GM12878 (cell line): ENCODE results near the gene C1QB.

ENCODE experiments used
- BHLHE40 ChIP-seq, 2 experiments: fragments of 450-650 bp in 1 of 2; IDR thresholded peaks; 2 replicates each; pipeline ENCODE4 v1.6.1; 2011 to 2017; ENCODE audit warnings: low read depth in 2 of 2, borderline replicate concordance in 1 of 2, improper control_type of control experiment in 1 of 2, low read length in 1 of 2, mild to moderate bottlenecking in 1 of 2
- CHD2 ChIP-seq: IDR thresholded peaks from 2 replicates; pipeline ENCODE4 v1.6.1; 2011; ENCODE audit warnings: low read depth, low read length, improper control_type of control experiment, borderline replicate concordance
- CTCF ChIP-seq, 3 experiments: IDR thresholded peaks in 2 of 3; conservative IDR thresholded peaks in 1 of 3; 2 replicates each; pipeline ENCODE4 v1.5.1; 2011; ENCODE audit warnings: low read depth in 3 of 3, low read length in 3 of 3, mild to moderate bottlenecking in 3 of 3, control low read depth in 2 of 3, moderate library complexity in 2 of 3, inconsistent platforms in 1 of 3, mixed read lengths in 1 of 3; ENCODE audit not compliant: control insufficient read depth in 2 of 3, insufficient read depth in 1 of 3; ENCODE audit errors: extremely low read depth in 1 of 3
- EGR1 ChIP-seq, 2 experiments: IDR thresholded peaks; 1 replicate in 1 of 2; 2 replicates in 1 of 2; pipeline ENCODE4 v1.6.1; 2011 to 2012; ENCODE audit warnings: low read depth in 2 of 2, low read length in 2 of 2, borderline replicate concordance in 1 of 2, mild to moderate bottlenecking in 1 of 2, moderate library complexity in 1 of 2
- IRF3 ChIP-seq: fragments of 450-650 bp; IDR thresholded peaks from 2 replicates; pipeline ENCODE4 v1.6.1; 2014; ENCODE audit warnings: mild to moderate bottlenecking
- IRF4 ChIP-seq: IDR thresholded peaks from 2 replicates; pipeline ENCODE4 v1.6.1; 2011; ENCODE audit warnings: low read depth, low read length
- MYC ChIP-seq: IDR thresholded peaks from 2 replicates; pipeline ENCODE4 v1.6.1; 2011; ENCODE audit warnings: mild to moderate bottlenecking, low read length, moderate library complexity, inconsistent platforms; ENCODE audit not compliant: insufficient read depth, insufficient replicate concordance, insufficient read length, severe bottlenecking
- NRF1 ChIP-seq: conservative IDR thresholded peaks from 2 replicates; pipeline ENCODE4 v1.6.1; 2011; ENCODE audit warnings: mild to moderate bottlenecking, low read depth, low read length, improper control_type of control experiment
- PAX5 ChIP-seq: IDR thresholded peaks from 2 replicates; pipeline ENCODE4 v1.6.1; 2011; ENCODE audit warnings: low read depth, low read length, borderline replicate concordance
- SMARCA5 ChIP-seq: fragments of 450-650 bp; IDR thresholded peaks from 2 replicates; pipeline ENCODE4 v1.6.1; 2017; ENCODE audit warnings: mild to moderate bottlenecking
- SREBF1 ChIP-seq: IDR thresholded peaks from 2 replicates; pipeline ENCODE4 v1.6.1; 2012; ENCODE audit warnings: mild to moderate bottlenecking, low read length
- USF2 ChIP-seq: IDR thresholded peaks from 2 replicates; pipeline ENCODE4 v1.6.1; 2011; ENCODE audit warnings: low read depth, low read length, improper control_type of control experiment, borderline replicate concordance

- TF ChIP-seq USF2 (no peak), IRF4 (no peak), BHLHE40 (IDR thresholded peaks at IDR 0.05; ENCODE audit: borderline replicate concordance in 1 of 2, low read depth in 2 of 2, low read length in 1 of 2) (no peak), EGR1 (IDR thresholded peaks at IDR 0.05; ENCODE audit: borderline replicate concordance in 1 of 2, low read depth in 2 of 2, low read length in 2 of 2) (no peak), MYC (no peak), CHD2 (no peak), IRF3 (no peak), CTCF (IDR thresholded peaks at IDR 0.05 in 2 of 3, conservative IDR thresholded peaks at IDR 0.05 in 1 of 3; ENCODE audit: control insufficient read depth in 2 of 3, extremely low read depth in 1 of 3, insufficient read depth in 1 of 3, low read depth in 3 of 3, low read length in 3 of 3) (no peak), SMARCA5 (no peak), PAX5 (no peak), NRF1 (no peak), SREBF1 (no peak)
Observed at GRCh38 chr1:22609291-22609690, 43.7 kb upstream of the C1QB start.
